ENCODE data around the gene NPAS2.

The NPAS2 gene

DNA sequence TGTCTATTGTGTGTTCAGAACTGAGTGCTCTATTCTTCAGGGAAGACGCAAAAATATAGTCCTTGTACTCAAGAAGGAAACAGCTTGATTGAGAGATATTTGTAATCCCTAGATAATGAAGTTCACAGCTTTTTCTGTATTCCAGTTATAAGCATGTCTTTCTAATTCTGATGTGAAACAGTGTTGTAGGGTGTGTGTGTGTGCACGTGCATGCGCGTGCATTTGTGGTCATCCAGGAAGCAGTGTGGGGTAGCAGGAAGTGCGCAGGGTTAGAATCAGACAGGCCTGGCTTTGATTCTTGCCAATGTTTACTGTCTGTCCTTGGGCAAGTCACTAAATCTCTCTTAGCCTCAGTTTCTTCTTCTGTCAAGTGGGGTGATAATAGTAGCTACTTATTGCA, 87.9 kb downstream of the NPAS2 start:
- no peak overlapping the region for H3K4ac ChIP-seq (ENCODE audit: low read depth, low read length)
- no peak overlapping the region for H4K12ac ChIP-seq (ENCODE audit: low read depth, low read length)
- H3K14ac ChIP-seq (ENCODE audit: low read length) = no peak overlapping the region
- no peak overlapping the region for H4K8ac ChIP-seq (ENCODE audit: low read depth, low read length)
- no peak overlapping the region for H3K4me3 ChIP-seq (ENCODE audit: low read depth, low read length)
- no peak overlapping the region for H3K27ac ChIP-seq (ENCODE audit: low read depth, low read length)
- no peak overlapping the region for H2AK5ac ChIP-seq (ENCODE audit: low read length)
- no peak overlapping the region for H2BK5ac ChIP-seq (ENCODE audit: low read depth, low read length, poor library complexity)
- peaks cover 1% of the 10 kb centered on the region for H3K9me3 ChIP-seq (ENCODE audit: insufficient read depth, low read depth, low read length)
- H3K4me2 ChIP-seq (ENCODE audit: low read length) = no peak overlapping the region
- H3K9ac ChIP-seq (ENCODE audit: low read length) = no peak overlapping the region
- no peaks in the 10 kb centered on the region for H3K79me2 ChIP-seq (ENCODE audit: control insufficient read depth, insufficient read depth, low read length, poor library complexity)
- no peaks in the 10 kb centered on the region for H3K27me3 ChIP-seq (ENCODE audit: insufficient read depth, low read length)
- peaks cover 11 to 21% of the 10 kb centered on the region in 2 experiments for H3K4me1 ChIP-seq (ENCODE audit: control insufficient read depth in 1 of 2, insufficient read depth in 2 of 2, low read length in 2 of 2)
- no peak overlapping the region for H4K91ac ChIP-seq (ENCODE audit: low read depth, low read length)
- no peak overlapping the region for H3K23ac ChIP-seq (ENCODE audit: low read length)
- no peak overlapping the region for H2AFZ ChIP-seq (ENCODE audit: insufficient read depth, low read length, poor library complexity)
- H2BK120ac ChIP-seq (ENCODE audit: insufficient read depth, low read length, poor library complexity) = no peak overlapping the region
- peaks cover 2% of the 10 kb centered on the region for H3K79me1 ChIP-seq (ENCODE audit: low read length)
- H3K18ac ChIP-seq (ENCODE audit: low read length) = no peak overlapping the region
- H2BK12ac ChIP-seq (ENCODE audit: low read length) = no peak overlapping the region
- DNase-seq = no peak
- no peaks in the 10 kb centered on the region for H3K36me3 ChIP-seq (ENCODE audit: control insufficient read depth in 1 of 2, insufficient read depth in 2 of 2, low read length in 2 of 2)
- WGBS (ENCODE audit: extremely low coverage, insufficient coverage, insufficient read length) = no CpG with 5 or more reads among the region's 5 CpGs

DNA sequence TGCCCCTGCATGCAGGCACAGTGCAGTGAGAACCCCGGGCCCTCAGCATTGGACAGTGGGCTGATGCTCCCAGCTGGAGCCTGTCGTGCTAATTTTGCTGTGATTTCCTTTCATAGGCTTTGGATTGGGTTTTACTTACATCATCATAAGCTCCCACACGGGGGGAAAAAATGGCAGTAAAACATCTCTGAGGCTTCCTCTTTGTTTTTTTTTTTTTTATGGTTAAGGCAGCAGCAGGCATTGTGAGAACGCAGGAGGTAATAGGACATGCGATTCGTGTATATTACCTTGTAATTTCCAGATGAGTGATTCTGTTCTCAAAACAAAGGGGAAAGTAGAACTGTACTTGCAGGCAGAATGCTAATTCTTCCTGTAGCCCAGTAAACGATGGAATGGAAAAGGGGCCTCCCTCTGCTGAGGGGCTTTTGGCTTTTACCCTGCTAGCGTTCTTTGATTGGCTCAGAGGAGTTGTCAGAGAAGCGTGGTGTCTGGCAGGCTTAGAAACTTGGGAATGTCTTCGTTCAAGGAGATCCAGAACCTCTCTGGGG, 89.7 kb downstream of the NPAS2 start:
- H2BK5ac ChIP-seq (ENCODE audit: low read depth, low read length, poor library complexity) = no peak overlapping the region
- H3K27me3 ChIP-seq (ENCODE audit: insufficient read depth, low read length) = no peaks in the 10 kb centered on the region
- no peak overlapping the region for H3K9ac ChIP-seq (ENCODE audit: low read length)
- no peaks in the 10 kb centered on the region for H3K79me2 ChIP-seq (ENCODE audit: control insufficient read depth, insufficient read depth, low read length, poor library complexity)
- H3K4me1 ChIP-seq (ENCODE audit: control insufficient read depth in 1 of 2, insufficient read depth in 2 of 2, low read length in 2 of 2) = peaks cover 6 to 9% of the 10 kb centered on the region in 2 experiments
- H3K4ac ChIP-seq (ENCODE audit: low read depth, low read length) = no peak overlapping the region
- no peak overlapping the region for H3K14ac ChIP-seq (ENCODE audit: low read length)
- no peaks in the 10 kb centered on the region for H3K36me3 ChIP-seq (ENCODE audit: control insufficient read depth in 1 of 2, insufficient read depth in 2 of 2, low read length in 2 of 2)
- H4K8ac ChIP-seq (ENCODE audit: low read depth, low read length) = no peak overlapping the region
- no peak overlapping the region for H3K23ac ChIP-seq (ENCODE audit: low read length)
- no peak overlapping the region for H3K4me3 ChIP-seq (ENCODE audit: low read depth, low read length)
- no peaks in the 10 kb centered on the region for H3K79me1 ChIP-seq (ENCODE audit: low read length)
- no CpG with 5 or more reads among the region's 10 CpGs for WGBS (ENCODE audit: extremely low coverage, insufficient coverage, insufficient read length)
- H4K12ac ChIP-seq (ENCODE audit: low read depth, low read length) = no peak overlapping the region
- no peak for DNase-seq
- no peak overlapping the region for H2AFZ ChIP-seq (ENCODE audit: insufficient read depth, low read length, poor library complexity)
- H4K91ac ChIP-seq (ENCODE audit: low read depth, low read length) = no peak overlapping the region
- no peak overlapping the region for H2AK5ac ChIP-seq (ENCODE audit: low read length)
- peaks cover 3% of the 10 kb centered on the region for H3K9me3 ChIP-seq (ENCODE audit: insufficient read depth, low read depth, low read length)
- H3K18ac ChIP-seq (ENCODE audit: low read length) = no peak overlapping the region
- H3K4me2 ChIP-seq (ENCODE audit: low read length) = no peak overlapping the region
- H2BK120ac ChIP-seq (ENCODE audit: insufficient read depth, low read length, poor library complexity) = no peak overlapping the region
- no peak overlapping the region for H3K27ac ChIP-seq (ENCODE audit: low read depth, low read length)
- H2BK12ac ChIP-seq (ENCODE audit: low read length) = no peak overlapping the region

DNA sequence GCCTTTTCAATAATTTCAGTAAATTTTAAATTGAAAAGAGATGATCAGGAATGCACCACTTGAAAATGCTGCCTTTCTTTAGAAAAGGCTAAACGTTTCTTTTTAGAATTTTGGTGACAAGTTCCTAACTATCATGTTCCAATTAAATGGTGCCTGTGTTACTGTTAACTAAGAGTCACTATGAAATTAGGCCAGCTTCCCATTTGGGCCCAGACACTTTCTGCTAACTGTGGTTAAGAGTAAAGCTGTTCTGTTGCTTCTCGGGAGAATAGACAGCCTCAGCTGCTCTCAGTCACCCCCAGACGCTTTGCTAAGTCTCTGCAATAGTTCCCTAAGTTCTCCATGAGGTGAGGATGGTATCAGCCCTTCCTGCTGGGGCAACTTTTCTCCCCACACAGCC, 90.2 kb downstream of the NPAS2 start:
- no CpG with 5 or more reads among the region's 3 CpGs for WGBS (ENCODE audit: extremely low coverage, insufficient coverage, insufficient read length)
- no peak overlapping the region for H2BK5ac ChIP-seq (ENCODE audit: low read depth, low read length, poor library complexity)
- no peak overlapping the region for H4K8ac ChIP-seq (ENCODE audit: low read depth, low read length)
- H3K79me2 ChIP-seq (ENCODE audit: control insufficient read depth, insufficient read depth, low read length, poor library complexity) = no peaks in the 10 kb centered on the region
- H3K18ac ChIP-seq (ENCODE audit: low read length) = no peak overlapping the region
- no peak overlapping the region for H4K12ac ChIP-seq (ENCODE audit: low read depth, low read length)
- H3K23ac ChIP-seq (ENCODE audit: low read length) = no peak overlapping the region
- H3K4me3 ChIP-seq (ENCODE audit: low read depth, low read length) = no peak overlapping the region
- no peak overlapping the region for H2AK5ac ChIP-seq (ENCODE audit: low read length)
- DNase-seq = no peak
- H3K4me2 ChIP-seq (ENCODE audit: low read length) = no peak overlapping the region
- no peak overlapping the region for H2BK12ac ChIP-seq (ENCODE audit: low read length)
- no peak overlapping the region for H3K9ac ChIP-seq (ENCODE audit: low read length)
- H3K4me1 ChIP-seq (ENCODE audit: control insufficient read depth in 1 of 2, insufficient read depth in 2 of 2, low read length in 2 of 2) = peaks cover 3 to 5% of the 10 kb centered on the region in 2 experiments
- no peak overlapping the region for H4K91ac ChIP-seq (ENCODE audit: low read depth, low read length)
- H3K79me1 ChIP-seq (ENCODE audit: low read length) = no peaks in the 10 kb centered on the region
- H2BK120ac ChIP-seq (ENCODE audit: insufficient read depth, low read length, poor library complexity) = no peak overlapping the region
- no peak overlapping the region for H3K14ac ChIP-seq (ENCODE audit: low read length)
- no peak overlapping the region for H2AFZ ChIP-seq (ENCODE audit: insufficient read depth, low read length, poor library complexity)
- no peak overlapping the region for H3K4ac ChIP-seq (ENCODE audit: low read depth, low read length)
- no peaks in the 10 kb centered on the region for H3K27me3 ChIP-seq (ENCODE audit: insufficient read depth, low read length)
- H3K9me3 ChIP-seq (ENCODE audit: insufficient read depth, low read depth, low read length) = peaks cover 3% of the 10 kb centered on the region
- H3K36me3 ChIP-seq (ENCODE audit: control insufficient read depth in 1 of 2, insufficient read depth in 2 of 2, low read length in 2 of 2) = no peaks in the 10 kb centered on the region
- no peak overlapping the region for H3K27ac ChIP-seq (ENCODE audit: low read depth, low read length)

DNA sequence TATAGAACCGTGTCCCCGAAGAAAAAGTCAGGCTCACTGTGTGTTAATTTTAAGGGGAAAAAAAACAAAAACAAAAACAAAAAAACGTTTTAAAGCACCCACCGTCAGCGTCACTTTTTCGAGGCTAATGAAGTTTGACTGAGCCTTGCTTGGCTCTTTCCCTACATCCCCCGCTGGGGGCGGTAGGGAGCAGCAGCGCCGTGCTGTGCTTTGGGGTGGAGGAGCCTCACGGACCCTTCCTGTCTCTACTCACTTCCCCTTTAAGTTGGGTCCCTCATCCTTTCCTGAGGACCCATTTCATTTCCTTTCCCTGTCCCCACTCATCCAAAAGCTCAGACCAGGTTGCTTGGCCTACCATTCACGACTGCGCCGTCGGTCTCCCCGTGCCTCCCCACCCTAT, 99.4 kb downstream of the NPAS2 start:
- Histone ChIP-seq H2BK5ac (ENCODE audit: low read depth, low read length, poor library complexity) (no peak overlapping the region), H3K4me1 (ENCODE audit: control insufficient read depth in 1 of 2, insufficient read depth in 2 of 2, low read length in 2 of 2) (no peaks in the 10 kb centered on the region), H3K9ac (ENCODE audit: low read length) (no peak overlapping the region), H3K4ac (ENCODE audit: low read depth, low read length) (no peak overlapping the region), H4K8ac (ENCODE audit: low read depth, low read length) (no peak overlapping the region), H2BK12ac (ENCODE audit: low read length) (no peak overlapping the region), H3K79me2 (ENCODE audit: control insufficient read depth, insufficient read depth, low read length, poor library complexity) (no peaks in the 10 kb centered on the region), H3K36me3 (ENCODE audit: control insufficient read depth in 1 of 2, insufficient read depth in 2 of 2, low read length in 2 of 2) (no peaks in the 10 kb centered on the region), H3K18ac (ENCODE audit: low read length) (no peak overlapping the region), H3K23ac (ENCODE audit: low read length) (no peak overlapping the region), H3K27ac (ENCODE audit: low read depth, low read length) (no peak overlapping the region), H3K14ac (ENCODE audit: low read length) (no peak overlapping the region), H3K79me1 (ENCODE audit: low read length) (no peaks in the 10 kb centered on the region), H3K9me3 (ENCODE audit: insufficient read depth, low read depth, low read length) (no peaks in the 10 kb centered on the region), H2AK5ac (ENCODE audit: low read length) (no peak overlapping the region), H2BK120ac (ENCODE audit: insufficient read depth, low read length, poor library complexity) (no peak overlapping the region), H3K4me2 (ENCODE audit: low read length) (no peak overlapping the region), H4K12ac (ENCODE audit: low read depth, low read length) (no peak overlapping the region), H3K27me3 (ENCODE audit: insufficient read depth, low read length) (no peaks in the 10 kb centered on the region), H3K4me3 (ENCODE audit: low read depth, low read length) (no peak overlapping the region), H4K91ac (ENCODE audit: low read depth, low read length) (no peak overlapping the region), H2AFZ (ENCODE audit: insufficient read depth, low read length, poor library complexity) (no peak overlapping the region)
- DNase-seq = no peak
- no CpG with 5 or more reads among the region's 16 CpGs for WGBS (ENCODE audit: extremely low coverage, insufficient coverage, insufficient read length)
